Endothelial cell of umbilical vein (primary cell): ENCODE data around the gene KIAA1671. TPM values are rescaled to one million over a fixed set of nuclear protein-coding genes. Genes with fewer than 3 reads are reported as not detected.

ENCODE experiments used
- BruUV-seq: library from RNA; stranded (reverse); fragments of 400-500 nt; replicated peaks from 2 replicates; lab custom pipeline; 2021; lab: Mats Ljungman, UMichigan
- CTCF ChIA-PET: fragments of 300-600, 350-600 bp; sonication (Branson Sonifier 250); formaldehyde crosslinking; loops from one replicate; lab custom pipeline; 2021; ENCODE audit warnings: antibody characterized with exemption, inconsistent platforms; lab: Charles Lee
- POLR2A ChIA-PET: fragments of 300-600, 350-600 bp; sonication (Branson Sonifier 250); formaldehyde crosslinking; loops from one replicate; lab custom pipeline; 2021; ENCODE audit warnings: antibody characterized with exemption, inconsistent platforms; lab: Charles Lee
- DNase-seq: peaks from one replicate; pipeline ENCODE4 v3.0.0-alpha.2; 2011; ENCODE audit warnings: low read depth, low spot score
- FAIRE-seq: peaks from 2 replicates; lab custom pipeline; 2011; peaks lifted over from hg19 to GRCh38; lab: Jason Lieb, UNC
- H2AFZ ChIP-seq: 2 replicates; pipeline ENCODE4 v1.6.0; 2012; ENCODE audit warnings: low read depth, low read length, control low read depth, inconsistent platforms
- H3K27ac ChIP-seq: 2 replicates; pipeline ENCODE4 v1.5.1; 2011; ENCODE audit warnings: low read depth, mild to moderate bottlenecking, control low read depth, low read length, moderate library complexity; ENCODE audit not compliant: insufficient read depth
- H3K27me3 ChIP-seq, 2 experiments: 2 replicates each; pipeline versions ENCODE4 v1.6.0 to v1.6.1; 2011; ENCODE audit warnings: low read length in 2 of 2, mixed read lengths in 1 of 2; ENCODE audit not compliant: control insufficient read depth in 2 of 2, insufficient read depth in 2 of 2
- H3K36me3 ChIP-seq, 2 experiments: 2 replicates in 1 of 2; 3 replicates in 1 of 2; pipeline ENCODE4 v1.5.1; 2011; ENCODE audit warnings: low read length in 2 of 2, mild to moderate bottlenecking in 1 of 2, moderate library complexity in 1 of 2; ENCODE audit not compliant: control insufficient read depth in 2 of 2, insufficient read depth in 2 of 2; ENCODE audit errors: extremely low read depth in 1 of 2
- H3K4me1 ChIP-seq: 3 replicates; pipeline ENCODE4 v1.5.1; 2011; ENCODE audit warnings: mild to moderate bottlenecking, low read length; ENCODE audit not compliant: control insufficient read depth, insufficient read depth; ENCODE audit errors: extremely low read depth
- H3K4me2 ChIP-seq: 2 replicates; pipeline ENCODE4 v1.6.1; 2011; ENCODE audit warnings: low read length, control low read depth, mixed read lengths; ENCODE audit not compliant: insufficient read depth
- H3K4me3 ChIP-seq, 3 experiments: fragments of 200-600 bp in 1 of 3; sonication (generic), shearing (Covaris generic) in 1 of 3; replicated peaks in 1 of 3; 2 replicates each; pipeline ENCODE4 v1.5.1; 2011 to 2016; ENCODE audit warnings: control low read depth in 3 of 3, low read length in 3 of 3, mild to moderate bottlenecking in 2 of 3, inconsistent platforms in 1 of 3, low read depth in 1 of 3, moderate library complexity in 1 of 3; ENCODE audit not compliant: insufficient read depth in 1 of 3
- H3K79me2 ChIP-seq: 2 replicates; pipeline ENCODE4 v1.6.0; 2012; ENCODE audit warnings: low read length, inconsistent platforms; ENCODE audit not compliant: control insufficient read depth, insufficient read depth
- H3K9ac ChIP-seq: replicated peaks from 2 replicates; pipeline ENCODE3; 2011; ENCODE audit warnings: low read length, control low read depth; ENCODE audit not compliant: insufficient read depth; ENCODE audit errors: extremely low read depth
- H3K9me1 ChIP-seq: replicated peaks from 3 replicates; pipeline ENCODE4 v1.6.0; 2011; ENCODE audit warnings: mild to moderate bottlenecking, low read length; ENCODE audit not compliant: control insufficient read depth, insufficient read depth; ENCODE audit errors: extremely low read depth
- H3K9me3 ChIP-seq: replicated peaks from 2 replicates; pipeline ENCODE4 v1.5.1; 2012; ENCODE audit warnings: low read length, inconsistent platforms; ENCODE audit not compliant: control insufficient read depth, insufficient read depth
- H4K20me1 ChIP-seq: replicated peaks from 2 replicates; pipeline ENCODE3; 2011; ENCODE audit warnings: mild to moderate bottlenecking, low read length; ENCODE audit not compliant: control insufficient read depth, insufficient read depth; ENCODE audit errors: extremely low read depth
- CTCF ChIP-seq, 2 donors: IDR thresholded peaks; 1 replicate in 1 of 2; 2 replicates in 1 of 2; pipeline ENCODE4 v1.5.1; 2011; ENCODE audit warnings: low read length in 2 of 2, mild to moderate bottlenecking in 2 of 2, moderate library complexity in 2 of 2, control low read depth in 1 of 2, inconsistent platforms in 1 of 2, low read depth in 1 of 2; ENCODE audit not compliant: insufficient read depth in 1 of 2; ENCODE audit errors: extremely low read depth in 1 of 2
- EZH2 ChIP-seq: IDR thresholded peaks from 2 replicates; pipeline ENCODE4 v1.6.1; 2012; ENCODE audit warnings: borderline replicate concordance, low read depth, mild to moderate bottlenecking, moderate library complexity, low read length, inconsistent platforms; ENCODE audit not compliant: severe bottlenecking
- FOS ChIP-seq: IDR thresholded peaks from 2 replicates; pipeline ENCODE4 v1.6.1; 2011; ENCODE audit warnings: mild to moderate bottlenecking, low read length, moderate library complexity, borderline replicate concordance; ENCODE audit not compliant: insufficient read depth
- GATA2 ChIP-seq: IDR thresholded peaks from 2 replicates; pipeline ENCODE4 v1.7.0; 2011; ENCODE audit warnings: low read depth, mild to moderate bottlenecking, moderate library complexity, mixed read lengths, low read length; ENCODE audit not compliant: insufficient read length, insufficient read depth
- JUN ChIP-seq: IDR thresholded peaks from 2 replicates; pipeline ENCODE4 v1.6.1; 2011; ENCODE audit warnings: borderline replicate concordance, low read depth; ENCODE audit not compliant: insufficient read length, insufficient read depth
- MAX ChIP-seq: IDR thresholded peaks from 2 replicates; pipeline ENCODE4 v1.6.1; 2011; ENCODE audit not compliant: insufficient read depth, insufficient read length
- MYC ChIP-seq: IDR thresholded peaks from one replicate; pipeline ENCODE4 v1.6.1; 2011; ENCODE audit warnings: mild to moderate bottlenecking, low read depth, low read length
- POLR2A ChIP-seq: IDR thresholded peaks from 2 replicates; pipeline ENCODE4 v1.6.1; 2012; ENCODE audit warnings: low read depth, mild to moderate bottlenecking, control low read depth, low read length
- POLR2AphosphoS5 ChIP-seq: IDR thresholded peaks from 2 replicates; pipeline ENCODE4 v1.6.1; 2012; ENCODE audit warnings: low read depth, mild to moderate bottlenecking, control low read depth, low read length, moderate library complexity; ENCODE audit not compliant: insufficient read depth
- dilution Hi-C: fragments of 300-500 bp; cut with MboI; formaldehyde crosslinking; loops from one replicate; pipeline ENCODE4 v1.15.0; 2019; ENCODE audit warnings: low sequenced_read_pairs; ENCODE audit not compliant: extremely low pct_ligation_motif_present
- intact Hi-C: fragments of 100-400 bp; cut with micrococcal nuclease; formaldehyde crosslinking; loops from one replicate; pipeline ENCODE4 v1.10.0; 2022
- polyA plus RNA-seq, 4 experiments: library from polyadenylated mRNA; depleted of rRNA in 3 of 4; stranded (reverse) in 3 of 4; unstranded in 1 of 4; fragments of >200 nt; gene quantifications; 2 replicates each; pipeline versions ENCODE4 v1.2.1 to v1.2.3, GENCODE V29; 2011 to 2012; ENCODE audit warnings: missing spikeins in 1 of 4
- total RNA-seq: library from RNA; stranded (reverse); gene quantifications from 2 replicates; pipeline ENCODE4 v1.2.3, GENCODE V29; 2021

The KIAA1671 gene
- total and polyA plus RNA-seq, 2 donors (not counting 3 experiments of a cell fraction or from before 2014, with no cell fraction given): 23.1 to 85.1 TPM

- POLR2A ChIA-PET: no interaction called here
Observed at GRCh38 chr22:25186140-25186539, 233.6 kb downstream of the KIAA1671 start.

More at GRCh38 chr22:25186140-25186539, 233.6 kb downstream of the KIAA1671 start:
- BruUV-seq: no TSS peak
- Histone ChIP-seq H3K4me1 (no peaks in the 10 kb centered on the region), H3K27ac (no peak overlapping the region), H3K79me2 (no peaks in the 10 kb centered on the region), H3K9ac (no peak overlapping the region), H3K27me3 (no peaks in the 10 kb centered on the region), H3K36me3 (peaks cover 0 to 31% of the 10 kb centered on the region in 2 experiments), H2AFZ (no peak overlapping the region), H3K4me3 (no peak overlapping the region), H3K9me1 (no peaks in the 10 kb centered on the region), H3K9me3 (no peaks in the 10 kb centered on the region), H4K20me1 (no peaks in the 10 kb centered on the region), H3K4me2 (no peak overlapping the region)
- TF ChIP-seq EZH2 (no peak), MAX (no peak), MYC (no peak), GATA2 (no peak), JUN (no peak), POLR2AphosphoS5 (no peak), FOS (no peak), POLR2A (no peak), CTCF (IDR thresholded peaks at IDR 0.05; ENCODE audit: extremely low read depth in 1 of 2, insufficient read depth in 1 of 2, low read depth in 1 of 2, low read length in 2 of 2) (no peak)
- dilution Hi-C loops (no loop called here), intact Hi-C loops (no loop called here)
- FAIRE-seq (no peak), DNase-seq (no peak)
- CTCF ChIA-PET: interaction anchor here (1.1 to 5.3 kb wide), 2 partner anchors 15 to 76 kb away, joined by 3 to 23 read pairs; no protein-coding TSS in a partner anchor
